ENCODE results near the gene NT5M. TPM values are rescaled to one million over a fixed set of nuclear protein-coding genes. Genes with fewer than 3 reads are reported as not detected.

The NT5M gene
- total RNA-seq, 1 experiment from 2014 or later, result 6.6 TPM

GRCh38 chr17:17258011-17258410, 45.2 kb upstream of the NT5M start:
- Histone ChIP-seq H2BK12ac (ENCODE audit: insufficient read length, low read depth, low read length) (no peak overlapping the region), H3K18ac (ENCODE audit: insufficient read length, low read depth, low read length) (no peak overlapping the region), H2BK15ac (ENCODE audit: low read depth, low read length) (no peak overlapping the region), H3K23me2 (ENCODE audit: insufficient read length, low read depth, low read length, poor library complexity, severe bottlenecking) (no peaks in the 10 kb centered on the region), H4K20me1 (ENCODE audit: control insufficient read depth, insufficient read depth, insufficient read length) (no peaks in the 10 kb centered on the region), H3K9ac (ENCODE audit: extremely low read depth, insufficient read length, low read length) (no peak overlapping the region), H3K23ac (ENCODE audit: insufficient read length, low read depth, low read length) (no peak overlapping the region), H3K4ac (ENCODE audit: low read depth, low read length) (no peak overlapping the region), H4K91ac (ENCODE audit: insufficient read length, low read depth, low read length) (no peak overlapping the region), H2BK20ac (ENCODE audit: low read depth, low read length, poor library complexity, severe bottlenecking) (no peak overlapping the region), H3K27me3 (ENCODE audit: insufficient read depth, low read length) (no peaks in the 10 kb centered on the region), H3T11ph (ENCODE audit: low read length) (no peak overlapping the region), H2AK5ac (ENCODE audit: insufficient read length, low read length) (no peak overlapping the region), H3K27ac (ENCODE audit: insufficient read length, low read depth, low read length) (no peak overlapping the region), H3K4me1 (ENCODE audit: insufficient read depth, low read length) (no peaks in the 10 kb centered on the region), H2BK120ac (ENCODE audit: low read depth, low read length, poor library complexity, severe bottlenecking) (no peak overlapping the region), H4K8ac (replicated peaks; ENCODE audit: insufficient read length, low read depth, low read length) (no peak overlapping the region), H3K14ac (ENCODE audit: insufficient read depth, low read length) (no peak overlapping the region), H3K79me2 (ENCODE audit: insufficient read depth, low read length) (no peaks in the 10 kb centered on the region), H3K79me1 (ENCODE audit: insufficient read depth, low read depth, low read length, poor library complexity, severe bottlenecking) (no peaks in the 10 kb centered on the region), H4K5ac (ENCODE audit: insufficient read length, low read depth, low read length) (no peak overlapping the region), H2AFZ (ENCODE audit: low read length) (no peak overlapping the region), H3K9me3 (ENCODE audit: control insufficient read depth, low read depth, low read length) (no peaks in the 10 kb centered on the region), H3K56ac (ENCODE audit: insufficient read length, low read depth, low read length) (no peak overlapping the region), H2BK5ac (ENCODE audit: insufficient read length, low read length) (no peak overlapping the region), H3K4me2 (ENCODE audit: insufficient read depth, insufficient read length, low read length) (no peak overlapping the region)
- Mint-ChIP-seq H3K9me3 (no peaks in the 10 kb centered on the region), H3K27ac (no peak overlapping the region), H3K36me3 (ENCODE audit: insufficient read depth in 1 of 3, low read depth in 3 of 3) (peaks cover 52 to 84% (median 79%) of the 10 kb centered on the region in 3 experiments), H3K27me3 (ENCODE audit: low read depth) (no peaks in the 10 kb centered on the region), H3K4me3 (no peak overlapping the region), H3K4me1 (no peaks in the 10 kb centered on the region)
- no CpG with 5 or more reads among the region's 7 CpGs for WGBS (ENCODE audit: extremely low coverage, insufficient read length, low lambda C conversion rate)
- TF ChIP-seq CTCF (conservative IDR thresholded peaks at IDR 0.05), result no peak
- DNase-seq, result no peak

All from H9 (cell line).